Stomach (tissue), 4 donors: ENCODE results near the gene GNB4.

Experiments used
- CTCF ChIP-seq, 7 experiments: fragments of 450-650 bp in 4 of 7; fragments of 200-600 bp in 3 of 7; sonication (generic) in 3 of 7; IDR thresholded peaks; one replicate each; pipeline ENCODE4 v1.5.1; 2016 to 2019; ENCODE audit warnings: antibody characterized with exemption in 7 of 7, control low read depth in 2 of 7, mild to moderate bottlenecking in 1 of 7
- EP300 ChIP-seq: sonication (generic); formaldehyde crosslinking; IDR thresholded peaks from one replicate; pipeline ENCODE4 v1.6.1; 2017; ENCODE audit warnings: antibody characterized with exemption
- POLR2A ChIP-seq, 4 donors: fragments of 450-650 bp; IDR thresholded peaks; one replicate each; pipeline ENCODE4 v1.6.1; 2016; ENCODE audit warnings: antibody characterized with exemption in 4 of 4, control low read depth in 2 of 4, mild to moderate bottlenecking in 1 of 4, moderate library complexity in 1 of 4
- POLR2AphosphoS5 ChIP-seq, 3 donors: sonication (generic); formaldehyde crosslinking; IDR thresholded peaks; one replicate each; pipeline ENCODE4 v1.6.1; 2016; ENCODE audit warnings: antibody characterized with exemption in 3 of 3

- TF ChIP-seq CTCF (IDR thresholded peaks at IDR 0.05) (no peak), POLR2A (IDR thresholded peaks at IDR 0.05) (no peak), EP300 (no peak), POLR2AphosphoS5 (IDR thresholded peaks at IDR 0.05) (no peak)
Measured at GRCh38 chr3:179404307-179404706, 47.0 kb downstream of the GNB4 start.
